HEK293 (cell line): ENCODE results near the gene CD69.

Experiments
- CTCF ChIA-PET: fragments of 350-600 bp; formaldehyde crosslinking; extraction: SDS; loops from one replicate; lab custom pipeline; 2021; ENCODE audit warnings: antibody characterized with exemption; lab: Yijun Ruan, JAX
- POLR2A ChIA-PET: fragments of 300-600 bp; formaldehyde crosslinking; extraction: SDS; loops from one replicate; lab custom pipeline; 2020; ENCODE audit warnings: antibody characterized with exemption, inconsistent platforms; lab: Yijun Ruan, JAX
- H3K27ac ChIP-seq: fragments of 200-500 bp; sonication (Bioruptor generic); 2 replicates; pipeline ENCODE4 v1.5.1; 2014; ENCODE audit warnings: low read depth, low read length, control low read depth, inconsistent platforms; ENCODE audit errors: extremely low read depth
- H3K36me3 ChIP-seq, 2 experiments: fragments of 200-500 bp in 1 of 2; sonication (Bioruptor generic) in 1 of 2; 1 replicate in 1 of 2; 2 replicates in 1 of 2; pipeline ENCODE4 v1.5.1; 2014 to 2017; ENCODE audit warnings: inconsistent platforms in 2 of 2, low read length in 2 of 2; ENCODE audit not compliant: control insufficient read depth in 2 of 2, insufficient read depth in 1 of 2
- H3K4me1 ChIP-seq: fragments of 200-500 bp; sonication (Bioruptor generic); 2 replicates; pipeline ENCODE4 v1.5.1; 2014; ENCODE audit warnings: mild to moderate bottlenecking, low read length, inconsistent platforms; ENCODE audit not compliant: control insufficient read depth, insufficient read depth
- H3K4me3 ChIP-seq: 2 replicates; pipeline ENCODE4 v1.5.1; 2011; ENCODE audit warnings: low read depth, mild to moderate bottlenecking, control low read depth, low read length, moderate library complexity
- H3K9me3 ChIP-seq: fragments of 200-500 bp; sonication (Bioruptor generic); 2 replicates; pipeline ENCODE4 v1.5.1; 2014; ENCODE audit warnings: low read depth, low read length, inconsistent platforms; ENCODE audit not compliant: control insufficient read depth, insufficient read depth
- EGR2 ChIP-seq: fragments of 450-650 bp; formaldehyde crosslinking; IDR thresholded peaks from 2 replicates; pipeline ENCODE4 v1.5.1; 2016; ENCODE audit warnings: low read depth, missing biosample characterization, missing genetic modification characterization
- KLF8 ChIP-seq: fragments of 450-650 bp; formaldehyde crosslinking; IDR thresholded peaks from 2 replicates; pipeline ENCODE4 v1.5.1; 2016; ENCODE audit warnings: missing biosample characterization, missing genetic modification characterization
- MEIS1 ChIP-seq: sonication (generic); formaldehyde crosslinking; IDR thresholded peaks from 2 replicates; pipeline ENCODE4 v1.8.1; 2022; ENCODE audit warnings: missing genetic modification reagents, mild to moderate bottlenecking, borderline replicate concordance
- YY1 ChIP-seq: fragments of 450-650 bp; formaldehyde crosslinking; IDR thresholded peaks from 2 replicates; pipeline ENCODE4 v1.5.1; 2018; ENCODE audit warnings: missing biosample characterization, missing genetic modification characterization
- ZBTB20 ChIP-seq: fragments of 450-650 bp; formaldehyde crosslinking; IDR thresholded peaks from 2 replicates; pipeline ENCODE4 v1.5.1; 2016; ENCODE audit warnings: missing biosample characterization, missing genetic modification characterization
- ZBTB21 ChIP-seq: fragments of 450-650 bp; formaldehyde crosslinking; IDR thresholded peaks from 2 replicates; pipeline ENCODE4 v1.5.1; 2017; ENCODE audit warnings: missing biosample characterization, missing genetic modification characterization
- ZNF121 ChIP-seq: fragments of 450-650 bp; formaldehyde crosslinking; IDR thresholded peaks from 2 replicates; pipeline ENCODE4 v1.5.1; 2016; ENCODE audit warnings: missing biosample characterization, missing genetic modification characterization
- ZNF132 ChIP-seq: fragments of 450-650 bp; formaldehyde crosslinking; IDR thresholded peaks from 2 replicates; pipeline ENCODE4 v1.5.1; 2017; ENCODE audit warnings: missing biosample characterization, missing genetic modification characterization, borderline replicate concordance
- ZNF155 ChIP-seq: fragments of 450-650 bp; formaldehyde crosslinking; IDR thresholded peaks from 2 replicates; pipeline ENCODE4 v1.5.1; 2016; ENCODE audit warnings: missing biosample characterization, missing genetic modification characterization
- ZNF169 ChIP-seq: fragments of 450-650 bp; formaldehyde crosslinking; IDR thresholded peaks from 2 replicates; pipeline ENCODE4 v1.5.1; 2016; ENCODE audit warnings: missing biosample characterization, missing genetic modification characterization
- ZNF174 ChIP-seq: fragments of 450-650 bp; formaldehyde crosslinking; IDR thresholded peaks from 2 replicates; pipeline ENCODE4 v1.5.0; 2017; ENCODE audit warnings: missing biosample characterization, mild to moderate bottlenecking, missing genetic modification characterization
- ZNF18 ChIP-seq: fragments of 450-650 bp; formaldehyde crosslinking; IDR thresholded peaks from 2 replicates; pipeline ENCODE4 v1.5.1; 2016; ENCODE audit warnings: missing biosample characterization, missing genetic modification characterization
- ZNF2 ChIP-seq: fragments of 450-650 bp; formaldehyde crosslinking; IDR thresholded peaks from 2 replicates; pipeline ENCODE4 v1.5.1; 2016; ENCODE audit warnings: missing biosample characterization, missing genetic modification characterization
- ZNF362 ChIP-seq: fragments of 450-650 bp; formaldehyde crosslinking; IDR thresholded peaks from 2 replicates; pipeline ENCODE4 v1.5.1; 2016; ENCODE audit warnings: missing biosample characterization, missing genetic modification characterization
- ZNF404 ChIP-seq: fragments of 450-650 bp; formaldehyde crosslinking; IDR thresholded peaks from 2 replicates; pipeline ENCODE4 v1.5.1; 2017; ENCODE audit warnings: missing biosample characterization, missing genetic modification characterization
- ZNF510 ChIP-seq: fragments of 450-650 bp; formaldehyde crosslinking; IDR thresholded peaks from 2 replicates; pipeline ENCODE4 v1.5.1; 2018; ENCODE audit warnings: mild to moderate bottlenecking, missing genetic modification characterization, missing biosample characterization; ENCODE audit not compliant: insufficient replicate concordance
- ZNF518A ChIP-seq: fragments of 450-650 bp; formaldehyde crosslinking; conservative IDR thresholded peaks from 2 replicates; pipeline ENCODE4 v1.5.1; 2016; ENCODE audit warnings: low read depth, missing biosample characterization, missing genetic modification characterization
- ZNF544 ChIP-seq: fragments of 450-650 bp; formaldehyde crosslinking; IDR thresholded peaks from 2 replicates; pipeline ENCODE4 v1.5.0; 2017; ENCODE audit warnings: missing biosample characterization, missing genetic modification characterization
- ZNF571 ChIP-seq: fragments of 450-650 bp; formaldehyde crosslinking; IDR thresholded peaks from 2 replicates; pipeline ENCODE4 v1.5.0; 2017; ENCODE audit warnings: missing biosample characterization, missing genetic modification characterization
- ZNF624 ChIP-seq: fragments of 450-650 bp; formaldehyde crosslinking; IDR thresholded peaks from 2 replicates; pipeline ENCODE4 v1.5.1; 2017; ENCODE audit warnings: missing biosample characterization, missing genetic modification characterization
- ZNF626 ChIP-seq: fragments of 450-650 bp; sonication (Bioruptor Pico); formaldehyde crosslinking; IDR thresholded peaks from 2 replicates; pipeline ENCODE4 v1.5.1; 2018; ENCODE audit warnings: missing biosample characterization, missing genetic modification characterization, inconsistent platforms
- ZNF664 ChIP-seq: fragments of 450-650 bp; formaldehyde crosslinking; IDR thresholded peaks from 2 replicates; pipeline ENCODE4 v1.5.1; 2016; ENCODE audit warnings: missing biosample characterization, missing genetic modification characterization
- ZNF791 ChIP-seq: fragments of 450-650 bp; formaldehyde crosslinking; IDR thresholded peaks from 2 replicates; pipeline ENCODE4 v1.5.1; 2016; ENCODE audit warnings: missing biosample characterization, missing genetic modification characterization
- TF ChIP-seq, protein P1 (sequence below): fragments of 450-650 bp; formaldehyde crosslinking; IDR thresholded peaks from 2 replicates; pipeline ENCODE4 v1.5.1; 2017; ENCODE audit warnings: missing biosample characterization, missing genetic modification characterization
- TF ChIP-seq, protein P2 (sequence below): fragments of 450-650 bp; formaldehyde crosslinking; IDR thresholded peaks from 2 replicates; pipeline ENCODE4 v1.5.1; 2016; ENCODE audit warnings: missing biosample characterization, missing genetic modification characterization, low read depth

CD69 gene

GRCh38 chr12:9806714-9807113 is 46.0 kb upstream of the CD69 start:
- no peak for TF ChIP-seq YY1 (tag by site-specific recombination)
- no peak for TF ChIP-seq ZNF791 (tag by site-specific recombination)
- no peak for TF ChIP-seq ZNF169 (tag by site-specific recombination)
- no peak for TF ChIP-seq ZNF18 (tag by site-specific recombination)
- TF ChIP-seq ZNF626 (tag by site-specific recombination) = no peak
- no peak for TF ChIP-seq ZNF510 (tag by site-specific recombination)
- TF ChIP-seq ZNF2 (tag by site-specific recombination) = no peak
- TF ChIP-seq ZNF571 = no peak
- no peak for TF ChIP-seq ZBTB20 (tag by site-specific recombination)
- TF ChIP-seq MEIS1 (CRISPR knock-in tag) = no peak
- no peak for TF ChIP-seq ZNF544 (tag by site-specific recombination)
- TF ChIP-seq, protein P1, sequence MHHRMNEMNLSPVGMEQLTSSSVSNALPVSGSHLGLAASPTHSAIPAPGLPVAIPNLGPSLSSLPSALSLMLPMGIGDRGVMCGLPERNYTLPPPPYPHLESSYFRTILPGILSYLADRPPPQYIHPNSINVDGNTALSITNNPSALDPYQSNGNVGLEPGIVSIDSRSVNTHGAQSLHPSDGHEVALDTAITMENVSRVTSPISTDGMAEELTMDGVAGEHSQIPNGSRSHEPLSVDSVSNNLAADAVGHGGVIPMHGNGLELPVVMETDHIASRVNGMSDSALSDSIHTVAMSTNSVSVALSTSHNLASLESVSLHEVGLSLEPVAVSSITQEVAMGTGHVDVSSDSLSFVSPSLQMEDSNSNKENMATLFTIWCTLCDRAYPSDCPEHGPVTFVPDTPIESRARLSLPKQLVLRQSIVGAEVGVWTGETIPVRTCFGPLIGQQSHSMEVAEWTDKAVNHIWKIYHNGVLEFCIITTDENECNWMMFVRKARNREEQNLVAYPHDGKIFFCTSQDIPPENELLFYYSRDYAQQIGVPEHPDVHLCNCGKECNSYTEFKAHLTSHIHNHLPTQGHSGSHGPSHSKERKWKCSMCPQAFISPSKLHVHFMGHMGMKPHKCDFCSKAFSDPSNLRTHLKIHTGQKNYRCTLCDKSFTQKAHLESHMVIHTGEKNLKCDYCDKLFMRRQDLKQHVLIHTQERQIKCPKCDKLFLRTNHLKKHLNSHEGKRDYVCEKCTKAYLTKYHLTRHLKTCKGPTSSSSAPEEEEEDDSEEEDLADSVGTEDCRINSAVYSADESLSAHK (tag by site-specific recombination) = no peak
- H3K9me3 ChIP-seq = no peaks in the 10 kb centered on the region
- H3K27ac ChIP-seq = no peak overlapping the region
- H3K36me3 ChIP-seq = no peaks in the 10 kb centered on the region
- POLR2A ChIA-PET = no interaction called here
- CTCF ChIA-PET = interaction anchor here (2.0 kb wide), 1 partner anchor 8 kb away, joined by 7 read pairs; no protein-coding TSS in a partner anchor
- H3K4me3 ChIP-seq = no peak overlapping the region
- H3K4me1 ChIP-seq = no peaks in the 10 kb centered on the region

GRCh38 chr12:9805883-9806282 is 45.2 kb upstream of the CD69 start:
- Histone ChIP-seq H3K4me3 (no peak overlapping the region), H3K27ac (no peak overlapping the region), H3K9me3 (no peaks in the 10 kb centered on the region), H3K4me1 (no peaks in the 10 kb centered on the region), H3K36me3 (no peaks in the 10 kb centered on the region)
- POLR2A ChIA-PET = no interaction called here
- CTCF ChIA-PET = interaction anchor here (2.0 kb wide), 1 partner anchor 9 kb away, joined by 7 read pairs; no protein-coding TSS in a partner anchor
- TF ChIP-seq, protein P2, sequence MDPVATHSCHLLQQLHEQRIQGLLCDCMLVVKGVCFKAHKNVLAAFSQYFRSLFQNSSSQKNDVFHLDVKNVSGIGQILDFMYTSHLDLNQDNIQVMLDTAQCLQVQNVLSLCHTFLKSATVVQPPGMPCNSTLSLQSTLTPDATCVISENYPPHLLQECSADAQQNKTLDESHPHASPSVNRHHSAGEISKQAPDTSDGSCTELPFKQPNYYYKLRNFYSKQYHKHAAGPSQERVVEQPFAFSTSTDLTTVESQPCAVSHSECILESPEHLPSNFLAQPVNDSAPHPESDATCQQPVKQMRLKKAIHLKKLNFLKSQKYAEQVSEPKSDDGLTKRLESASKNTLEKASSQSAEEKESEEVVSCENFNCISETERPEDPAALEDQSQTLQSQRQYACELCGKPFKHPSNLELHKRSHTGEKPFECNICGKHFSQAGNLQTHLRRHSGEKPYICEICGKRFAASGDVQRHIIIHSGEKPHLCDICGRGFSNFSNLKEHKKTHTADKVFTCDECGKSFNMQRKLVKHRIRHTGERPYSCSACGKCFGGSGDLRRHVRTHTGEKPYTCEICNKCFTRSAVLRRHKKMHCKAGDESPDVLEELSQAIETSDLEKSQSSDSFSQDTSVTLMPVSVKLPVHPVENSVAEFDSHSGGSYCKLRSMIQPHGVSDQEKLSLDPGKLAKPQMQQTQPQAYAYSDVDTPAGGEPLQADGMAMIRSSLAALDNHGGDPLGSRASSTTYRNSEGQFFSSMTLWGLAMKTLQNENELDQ (tag by site-specific recombination) = no peak
- TF ChIP-seq EGR2 (tag by site-specific recombination) (no peak), ZBTB21 (tag by site-specific recombination) (no peak), KLF8 (no peak), ZNF624 (tag by site-specific recombination) (no peak), ZNF518A (tag by site-specific recombination) (no peak), ZNF404 (tag by site-specific recombination) (no peak), ZNF155 (tag by site-specific recombination) (no peak), ZNF664 (tag by site-specific recombination) (no peak), ZNF132 (tag by site-specific recombination) (no peak), ZNF174 (tag by site-specific recombination) (no peak), ZNF121 (tag by site-specific recombination) (no peak), ZNF362 (no peak)
